Measurements from ENCODE around the gene ETFA.

Gene ETFA

DNA sequence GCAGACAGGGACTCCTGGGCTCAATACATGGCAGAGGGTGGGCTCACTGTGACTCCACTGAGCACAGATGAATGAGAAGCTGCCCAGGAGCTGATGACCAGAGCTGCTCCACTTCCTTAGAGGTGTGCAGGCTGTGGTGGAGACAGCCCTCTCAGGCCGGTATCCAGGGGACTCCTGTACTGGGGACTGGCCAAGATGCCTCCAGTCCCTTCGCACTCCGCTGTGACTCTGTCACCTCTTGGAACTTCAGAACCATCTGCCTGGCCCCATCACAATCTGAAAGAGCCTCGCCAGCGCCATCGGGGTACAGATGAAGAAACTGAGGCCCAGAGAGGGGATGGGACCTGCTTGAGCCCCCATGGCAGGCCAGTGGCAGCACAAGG is 111.2 kb downstream of the ETFA start:
- TF ChIP-seq ZNF274 (IDR thresholded peaks at IDR 0.05; ENCODE audit: low read depth, low read length): no peak
- no peak overlapping the region for H3K4me3 ChIP-seq (ENCODE audit: low read length)

DNA sequence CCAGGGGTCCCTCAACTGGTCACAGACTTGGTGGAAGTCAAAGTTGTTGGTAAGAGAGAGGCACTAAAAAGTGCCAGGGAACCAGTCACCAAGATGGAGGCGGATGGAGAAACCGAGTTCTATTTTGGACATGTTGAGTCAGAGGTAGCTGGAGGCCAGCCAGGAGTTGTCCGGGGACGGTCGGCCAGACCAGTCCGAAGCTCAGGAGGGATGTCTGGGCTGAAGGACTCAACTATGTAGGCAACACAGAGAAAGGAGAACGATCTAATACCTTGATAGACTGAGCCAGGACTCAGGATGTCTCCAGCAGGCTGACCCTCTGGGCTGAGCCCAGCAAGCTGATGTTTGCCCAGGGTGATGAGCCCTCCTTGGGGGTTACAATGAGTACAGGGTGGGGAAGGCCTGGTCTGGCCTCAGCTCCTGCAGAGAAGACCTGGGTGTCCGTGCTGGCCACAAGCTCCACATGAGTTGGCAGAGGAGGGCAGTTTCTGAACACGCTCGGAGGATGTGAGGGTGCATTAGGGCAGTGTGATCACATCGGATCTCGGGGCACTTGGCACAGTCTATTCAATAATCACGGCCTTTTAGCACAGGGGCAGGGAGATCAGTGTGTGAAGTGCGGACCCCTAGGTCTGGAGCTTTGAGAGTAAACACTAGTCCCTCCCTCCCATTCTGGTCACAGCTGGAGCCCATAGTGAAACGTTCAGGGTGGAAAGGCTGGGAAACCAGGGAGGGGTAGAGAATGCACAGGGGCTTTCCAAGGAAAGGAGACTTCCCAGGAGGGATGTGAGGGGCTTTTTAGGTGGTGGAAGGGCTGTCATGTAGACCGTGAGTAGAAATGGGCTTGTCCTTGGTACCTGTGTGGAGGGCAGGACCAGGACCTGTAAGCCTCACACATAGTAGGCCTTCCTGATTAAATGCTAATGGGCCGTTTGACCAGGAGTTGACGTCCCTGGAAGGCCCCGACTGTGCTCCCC is 111.9 kb downstream of the ETFA start:
- TF ChIP-seq ZNF274 (IDR thresholded peaks at IDR 0.05; ENCODE audit: low read depth, low read length): no peak
- no peak overlapping the region for H3K4me3 ChIP-seq (ENCODE audit: low read length)

DNA sequence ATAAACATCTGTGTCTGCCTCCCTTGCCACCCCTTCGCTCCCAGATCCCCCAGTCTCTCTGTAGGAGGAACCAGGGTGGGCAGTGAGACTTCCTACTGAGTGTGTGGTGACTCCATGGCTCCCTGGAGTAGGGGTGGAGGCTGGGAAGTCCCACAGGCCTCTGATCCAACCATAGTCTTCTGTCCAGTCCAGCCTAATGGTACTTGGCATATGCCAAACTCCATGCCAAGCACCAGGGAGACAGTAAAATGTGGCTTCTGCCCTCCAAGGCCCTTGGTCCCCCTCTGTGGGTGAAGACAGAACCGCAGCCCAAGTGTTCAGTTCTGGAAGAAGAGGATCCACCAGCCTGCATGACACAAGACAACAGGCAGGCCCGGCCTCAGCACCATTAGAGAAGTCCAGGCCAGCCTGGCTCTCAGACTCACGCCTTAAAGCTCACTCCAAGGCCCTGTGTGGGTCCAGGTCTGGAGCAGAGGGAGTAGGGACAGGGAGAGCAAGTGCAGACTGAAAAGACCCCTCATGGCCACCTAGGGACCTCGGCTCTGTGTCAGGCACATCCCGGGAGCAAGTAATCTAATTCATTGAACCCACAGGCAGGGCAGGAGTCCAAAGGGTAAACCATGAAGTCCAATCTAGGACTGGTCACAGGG is 112.7 kb downstream of the ETFA start:
- TF ChIP-seq ZNF274 (IDR thresholded peaks at IDR 0.05; ENCODE audit: low read depth, low read length): no peak
- H3K4me3 ChIP-seq (ENCODE audit: low read length): no peak overlapping the region

DNA sequence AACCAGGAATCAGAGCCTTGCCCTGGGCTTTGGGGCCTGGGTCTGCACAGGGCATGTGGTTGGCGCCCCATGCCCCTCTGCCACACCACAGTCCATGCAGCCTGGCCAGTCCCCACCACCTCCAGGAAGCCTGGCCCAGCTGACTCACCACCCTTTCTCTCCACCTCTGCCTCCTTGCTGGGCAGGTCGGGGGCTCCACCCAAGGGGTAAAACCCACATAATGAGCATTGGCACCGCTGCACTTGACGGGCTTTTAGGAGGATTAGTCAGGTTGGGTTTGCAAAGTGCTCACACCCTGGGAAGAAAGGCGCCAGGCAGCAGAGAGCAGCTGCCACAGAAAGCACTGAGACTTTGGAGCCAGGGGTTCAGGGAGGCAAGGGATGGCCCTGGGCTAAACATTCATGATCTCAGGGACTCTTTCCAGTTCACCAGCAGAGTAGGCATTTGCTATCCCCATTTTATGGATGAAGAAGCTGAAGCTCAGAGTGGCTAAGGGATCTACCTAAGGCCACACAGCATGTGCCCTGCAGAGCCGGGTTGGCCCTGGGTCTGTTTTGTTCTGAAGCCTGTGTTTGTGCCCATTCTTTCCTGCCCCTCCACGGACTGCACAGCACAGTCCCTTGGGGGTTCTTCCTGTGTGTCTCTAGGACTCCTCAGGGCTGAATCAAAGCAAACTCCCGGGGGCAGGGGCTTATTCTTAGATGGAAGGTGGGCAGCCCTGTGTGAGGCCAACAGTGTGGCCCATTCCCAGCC is 113.4 kb downstream of the ETFA start:
- no peak for TF ChIP-seq ZNF274 (IDR thresholded peaks at IDR 0.05; ENCODE audit: low read depth, low read length)
- no peak overlapping the region for H3K4me3 ChIP-seq (ENCODE audit: low read length)

DNA sequence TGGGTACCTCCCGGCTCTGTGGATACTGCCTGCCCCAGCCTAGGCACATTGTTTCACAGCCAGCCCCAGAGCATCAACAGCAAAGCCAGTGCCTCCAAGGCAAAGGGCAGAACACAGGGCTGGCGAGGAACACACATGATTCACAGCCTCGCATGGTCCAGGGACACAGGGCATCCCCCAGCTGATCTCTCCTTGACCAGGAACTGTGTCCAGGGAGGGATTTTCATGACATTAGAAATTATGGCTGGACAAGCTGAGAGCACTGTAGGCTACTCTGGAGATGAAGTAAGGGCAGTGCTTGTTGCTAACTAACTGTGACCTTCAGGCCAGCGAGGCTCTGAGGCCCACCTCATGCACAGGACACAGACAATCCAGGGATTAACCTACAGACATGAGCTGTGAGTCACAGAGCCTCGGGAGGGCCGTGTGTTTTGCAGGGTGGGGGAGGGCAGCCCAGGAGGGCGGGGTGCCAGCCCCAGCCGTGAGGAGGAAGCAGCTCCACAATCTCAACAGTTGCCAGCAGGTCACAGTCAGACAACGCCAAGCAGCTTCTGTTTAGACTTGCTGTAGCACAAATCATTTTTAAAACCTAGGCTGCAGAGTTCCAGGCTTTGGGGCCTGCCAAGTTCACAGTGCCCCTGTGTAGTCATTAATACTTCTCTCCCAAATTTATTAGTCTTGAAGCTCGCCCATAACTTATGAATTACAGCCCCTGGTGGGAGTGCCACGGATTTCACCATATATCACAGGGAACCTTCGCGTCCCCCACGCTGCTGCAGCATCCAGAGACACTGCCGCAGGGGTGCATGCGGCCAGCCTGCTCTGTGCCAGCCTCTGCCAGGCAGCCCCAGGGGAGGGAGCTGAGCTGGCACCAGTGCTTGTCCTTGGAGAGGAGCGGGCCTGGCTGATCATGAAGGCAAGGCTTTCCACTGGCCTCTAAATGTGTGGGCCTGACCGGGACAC is 114.7 kb downstream of the ETFA start:
- no peak for TF ChIP-seq ZNF274 (IDR thresholded peaks at IDR 0.05; ENCODE audit: low read depth, low read length)

DNA sequence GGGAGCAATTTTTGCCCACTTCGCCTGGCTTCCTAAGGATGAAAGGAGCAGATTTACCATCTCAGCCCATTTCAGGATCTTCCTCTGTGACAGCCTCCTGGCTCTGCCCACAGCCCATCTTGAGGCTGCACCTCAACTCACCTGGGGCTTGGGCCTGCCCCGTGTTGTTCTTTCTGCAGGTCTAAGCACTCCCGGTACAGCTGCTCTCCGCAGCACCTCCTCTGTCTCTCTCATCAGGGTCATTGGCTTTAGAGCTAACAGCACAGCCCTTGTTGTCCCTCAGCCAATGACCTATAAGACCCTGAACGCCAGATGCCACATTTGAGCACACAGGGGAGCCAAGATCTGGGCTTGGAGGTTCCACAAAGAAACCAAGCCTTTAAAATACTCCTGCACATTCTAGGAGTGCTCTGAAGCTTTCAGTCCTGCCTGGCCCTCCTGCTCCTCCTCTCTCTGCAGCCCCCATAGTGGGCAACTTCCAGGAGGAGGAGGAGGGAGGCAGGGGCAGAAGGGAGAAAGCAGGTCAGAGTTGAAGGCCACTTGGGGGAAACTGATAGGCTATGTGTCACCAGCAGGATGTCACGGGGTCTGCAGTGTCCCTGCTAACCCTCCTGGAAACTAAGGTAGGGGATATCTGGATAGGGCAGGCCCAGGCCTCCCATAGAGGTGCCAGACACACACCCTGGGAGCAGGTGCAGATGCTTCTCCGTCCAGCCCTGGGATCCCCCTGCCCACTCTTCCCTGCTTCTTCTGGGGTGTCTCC is 115.6 kb downstream of the ETFA start:
- TF ChIP-seq ZNF274 (IDR thresholded peaks at IDR 0.05; ENCODE audit: low read depth, low read length): no peak
- H3K4me3 ChIP-seq (ENCODE audit: low read length): no peak overlapping the region

More for the DNA sequence above, 114.7 kb downstream of the ETFA start:
- no peak overlapping the region for H3K4me3 ChIP-seq (ENCODE audit: low read length)

DNA sequence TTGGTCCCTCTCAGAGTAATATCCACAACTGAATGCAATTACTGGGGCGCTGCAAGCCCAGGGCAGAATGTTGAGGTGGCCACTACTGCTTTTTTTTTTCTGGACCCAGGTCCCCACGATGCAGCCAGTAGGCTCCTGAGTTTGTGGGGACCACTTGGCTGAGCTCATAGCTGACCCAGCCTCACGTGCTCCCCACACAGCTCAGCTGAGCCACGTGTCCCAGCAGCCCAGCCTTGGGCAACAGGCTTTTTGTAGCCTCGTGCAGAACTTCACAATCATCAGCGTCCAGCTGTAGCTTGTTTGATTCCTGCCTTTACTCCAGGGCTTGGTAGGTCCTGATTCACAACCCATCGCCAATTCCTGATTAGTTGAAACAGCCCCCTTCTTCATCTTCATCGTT is 117.3 kb downstream of the ETFA start:
- no peak for TF ChIP-seq ZNF274 (IDR thresholded peaks at IDR 0.05; ENCODE audit: low read depth, low read length)
- H3K4me3 ChIP-seq (ENCODE audit: low read length): no peak overlapping the region

DNA sequence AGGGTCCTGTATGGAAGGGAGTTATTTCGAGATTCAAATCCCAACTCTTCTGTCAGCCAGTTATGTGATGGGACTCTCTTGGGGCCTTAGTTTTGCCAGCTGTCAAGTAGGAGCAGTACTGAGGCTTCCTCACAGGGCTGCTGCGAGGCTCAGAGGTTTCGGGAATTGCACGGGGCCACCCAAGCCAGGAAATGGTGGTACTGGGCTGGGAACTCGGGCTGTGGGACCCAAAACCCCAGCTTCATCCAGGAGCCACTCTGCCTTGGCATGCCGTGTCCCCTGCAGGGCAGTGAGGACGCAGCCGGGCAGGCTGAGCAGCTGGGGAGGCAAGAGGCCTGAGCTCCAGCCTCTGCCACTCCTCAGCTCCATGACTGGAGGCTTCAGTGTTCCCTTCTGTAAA is 118.6 kb downstream of the ETFA start:
- H3K4me3 ChIP-seq (ENCODE audit: low read length): no peak overlapping the region
- TF ChIP-seq ZNF274 (IDR thresholded peaks at IDR 0.05; ENCODE audit: low read depth, low read length): no peak

DNA sequence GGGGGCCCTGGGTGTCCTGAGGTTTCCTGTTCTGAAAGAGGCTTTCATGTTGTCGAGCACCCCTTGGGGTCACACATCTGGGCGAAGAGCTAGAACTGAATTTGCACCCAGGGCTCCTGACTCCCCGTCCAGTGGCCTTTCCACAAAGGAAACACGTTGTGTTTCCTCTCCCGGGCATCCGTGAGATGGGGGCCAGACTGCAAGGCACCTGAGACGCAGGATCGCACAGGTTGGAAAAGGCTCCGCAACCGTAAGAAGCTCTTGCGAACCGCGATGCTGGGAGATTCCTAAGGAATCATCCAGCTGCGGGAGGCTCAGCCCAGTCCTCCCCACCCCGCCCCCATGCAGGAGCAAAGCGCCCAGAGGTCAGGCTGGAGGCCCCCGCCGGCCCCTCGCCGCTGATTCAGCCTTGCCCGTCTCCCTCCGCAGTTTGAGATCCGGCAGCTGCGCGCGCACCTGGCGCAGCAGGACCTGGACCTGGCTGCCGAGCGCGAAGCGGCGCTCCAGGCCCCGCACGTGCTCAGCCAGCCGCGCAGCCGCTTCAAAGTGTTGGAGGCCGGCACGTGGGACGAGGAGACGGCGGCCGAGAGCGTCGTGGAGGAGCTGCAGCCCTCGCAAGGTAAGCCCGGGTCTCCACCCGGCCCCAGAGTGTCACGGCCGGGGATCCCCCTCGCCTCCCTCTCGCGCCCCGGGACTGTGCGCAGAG is 119.6 kb downstream of the ETFA start:
- no peak overlapping the region for H3K4me3 ChIP-seq (ENCODE audit: low read length)
- no peak for TF ChIP-seq ZNF274 (IDR thresholded peaks at IDR 0.05; ENCODE audit: low read depth, low read length)

DNA sequence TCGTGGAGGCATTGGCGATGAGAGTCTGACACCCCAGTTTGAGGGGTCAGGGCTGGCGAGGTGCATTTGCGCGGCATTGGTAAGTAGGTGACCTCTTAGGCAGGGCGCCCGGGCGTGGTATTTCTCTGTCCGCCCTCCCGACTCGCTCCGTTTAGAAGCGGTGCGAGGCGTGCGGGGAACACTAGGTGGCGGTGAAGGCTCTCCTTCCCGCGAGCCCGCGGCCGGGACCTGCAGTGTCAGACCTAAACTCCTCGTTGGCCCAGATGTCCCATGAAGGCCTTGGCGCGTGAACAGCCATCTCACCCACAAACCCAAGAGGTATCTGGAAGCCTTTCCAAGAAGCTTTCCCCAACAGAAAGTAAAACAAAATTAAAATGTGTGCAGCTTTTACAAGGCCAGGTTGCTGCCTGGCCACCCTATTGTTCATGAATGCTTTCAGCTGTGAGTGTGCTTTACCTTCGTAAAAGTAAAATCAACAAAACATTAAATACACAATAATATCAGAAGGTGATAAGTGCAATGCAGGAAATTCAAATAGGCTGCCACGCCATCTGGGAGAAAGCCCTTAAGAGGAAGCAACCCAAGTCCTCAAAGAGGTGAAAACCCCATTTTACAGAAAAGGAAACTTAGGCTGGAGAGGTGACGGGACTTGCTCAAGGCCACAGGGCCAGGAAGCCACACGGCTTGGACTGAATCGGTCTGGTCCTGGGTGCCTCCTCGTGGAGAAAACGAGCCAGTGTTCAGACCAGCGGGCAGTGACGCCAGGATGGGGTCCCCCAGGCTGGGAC is 120.3 kb downstream of the ETFA start:
- H3K4me3 ChIP-seq (ENCODE audit: low read length): no peak overlapping the region

DNA sequence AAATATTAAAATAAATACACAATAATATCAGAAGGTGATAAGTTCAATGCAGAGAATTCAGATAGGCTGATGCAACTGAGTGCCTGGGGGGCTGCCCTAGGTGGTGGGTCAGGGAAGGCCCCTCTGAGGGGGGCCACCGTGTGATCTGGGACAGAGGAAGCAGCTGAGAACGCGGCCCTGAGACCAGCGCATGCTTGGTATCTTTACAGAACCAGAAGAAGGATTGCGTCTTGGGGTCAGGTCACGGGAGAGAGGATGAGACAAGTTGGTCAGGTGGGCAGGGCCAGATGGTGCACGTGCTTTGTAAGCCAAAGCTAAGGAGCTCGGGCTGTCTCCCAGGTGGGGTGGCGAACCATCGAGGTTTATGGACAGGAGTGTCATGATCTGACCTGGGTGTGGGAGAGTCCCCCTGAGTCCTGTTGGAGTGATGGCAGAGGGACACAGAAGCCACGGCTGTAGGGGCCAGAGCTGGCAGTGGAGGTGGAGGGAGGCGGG is 121.2 kb downstream of the ETFA start:
- H3K4me3 ChIP-seq (ENCODE audit: low read length): no peak overlapping the region
- no peak for TF ChIP-seq ZNF274 (IDR thresholded peaks at IDR 0.05; ENCODE audit: low read depth, low read length)

More for the DNA sequence above, 120.3 kb downstream of the ETFA start:
- TF ChIP-seq ZNF274 (IDR thresholded peaks at IDR 0.05; ENCODE audit: low read depth, low read length): no peak
